ENCODE measurements around the gene CACNA1I. TPM values are rescaled to one million over a fixed set of nuclear protein-coding genes. Genes with fewer than 3 reads are reported as not detected.

The CACNA1I gene
- polyA plus RNA-seq, 3 donors, result 0.04 TPM; not detected in 2

GRCh38 chr22:39686776-39687525 is 116.4 kb downstream of the CACNA1I start:
- Histone ChIP-seq H3K4me1 (ENCODE audit: control insufficient read depth in 1 of 2, insufficient read depth in 2 of 2, low read length in 2 of 2) (no peaks in the 10 kb centered on the region), H3K27me3 (ENCODE audit: control insufficient read depth in 2 of 2, insufficient read depth in 2 of 2, low read length in 2 of 2) (peaks cover 0 to 56% of the 10 kb centered on the region in 2 donors), H3K79me2 (ENCODE audit: insufficient read depth, low read length) (no peaks in the 10 kb centered on the region), H4K20me1 (ENCODE audit: insufficient read depth, low read length) (no peaks in the 10 kb centered on the region), H3K4me2 (replicated peaks; ENCODE audit: extremely low read depth, low read length, poor library complexity, severe bottlenecking) (no peak overlapping the region), H2AFZ (ENCODE audit: insufficient read depth, low read depth, low read length, poor library complexity, severe bottlenecking) (no peak overlapping the region), H3K9me3 (replicated peaks in 1 of 2; ENCODE audit: control insufficient read depth in 1 of 2, insufficient read depth in 1 of 2, low read length in 2 of 2) (no peaks in the 10 kb centered on the region), H3K4me3 (replicated peaks in 1 of 3; ENCODE audit: low read depth in 2 of 3, low read length in 3 of 3) (no peak overlapping the region), H3K27ac (ENCODE audit: low read depth in 1 of 2, low read length in 2 of 2) (no peak overlapping the region), H3K9ac (ENCODE audit: insufficient read depth, low read length, poor library complexity, severe bottlenecking) (no peak overlapping the region), H3K36me3 (replicated peaks in 1 of 2; ENCODE audit: control insufficient read depth in 1 of 2, insufficient read depth in 2 of 2, low read length in 2 of 2) (no peaks in the 10 kb centered on the region)
- WGBS (ENCODE audit: insufficient coverage), result 84% methylated on average over 7 of the region's 17 CpGs
- H3K27me3 Mint-ChIP-seq (ENCODE audit: low read depth in 3 of 3), result peaks cover 61 to 84% (median 73%) of the 10 kb centered on the region in 3 donors
- peaks cover 0 to 3% (median 0%) of the 10 kb centered on the region in 7 donors for H3K9me3 Mint-ChIP-seq
- H3K27ac Mint-ChIP-seq, result no peak overlapping the region
- TF ChIP-seq, protein P1, sequence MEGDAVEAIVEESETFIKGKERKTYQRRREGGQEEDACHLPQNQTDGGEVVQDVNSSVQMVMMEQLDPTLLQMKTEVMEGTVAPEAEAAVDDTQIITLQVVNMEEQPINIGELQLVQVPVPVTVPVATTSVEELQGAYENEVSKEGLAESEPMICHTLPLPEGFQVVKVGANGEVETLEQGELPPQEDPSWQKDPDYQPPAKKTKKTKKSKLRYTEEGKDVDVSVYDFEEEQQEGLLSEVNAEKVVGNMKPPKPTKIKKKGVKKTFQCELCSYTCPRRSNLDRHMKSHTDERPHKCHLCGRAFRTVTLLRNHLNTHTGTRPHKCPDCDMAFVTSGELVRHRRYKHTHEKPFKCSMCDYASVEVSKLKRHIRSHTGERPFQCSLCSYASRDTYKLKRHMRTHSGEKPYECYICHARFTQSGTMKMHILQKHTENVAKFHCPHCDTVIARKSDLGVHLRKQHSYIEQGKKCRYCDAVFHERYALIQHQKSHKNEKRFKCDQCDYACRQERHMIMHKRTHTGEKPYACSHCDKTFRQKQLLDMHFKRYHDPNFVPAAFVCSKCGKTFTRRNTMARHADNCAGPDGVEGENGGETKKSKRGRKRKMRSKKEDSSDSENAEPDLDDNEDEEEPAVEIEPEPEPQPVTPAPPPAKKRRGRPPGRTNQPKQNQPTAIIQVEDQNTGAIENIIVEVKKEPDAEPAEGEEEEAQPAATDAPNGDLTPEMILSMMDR (IDR thresholded peaks at IDR 0.05), result no peak
- intact Hi-C loops (cut with micrococcal nuclease), result no loop called here
- no peaks in the 10 kb centered on the region for H3K4me1 Mint-ChIP-seq
- DNase-seq, result no peak
- peak overlapping the region in 1 of 2 donors; percentile 50 for H3K4me3 Mint-ChIP-seq
- H3K36me3 Mint-ChIP-seq, result no peaks in the 10 kb centered on the region

- intact Hi-C loops (cut with micrococcal nuclease), result no loop called here
Measured at GRCh38 chr22:39688186-39688785, 117.7 kb downstream of the CACNA1I start.

More at GRCh38 chr22:39688186-39688785, 117.7 kb downstream of the CACNA1I start:
- Histone ChIP-seq H3K4me2 (replicated peaks; ENCODE audit: extremely low read depth, low read length, poor library complexity, severe bottlenecking) (no peak overlapping the region), H3K9ac (ENCODE audit: insufficient read depth, low read length, poor library complexity, severe bottlenecking) (no peak overlapping the region), H3K27me3 (ENCODE audit: control insufficient read depth in 2 of 2, insufficient read depth in 2 of 2, low read length in 2 of 2) (peaks cover 0 to 57% of the 10 kb centered on the region in 2 donors), H3K4me1 (ENCODE audit: control insufficient read depth in 1 of 2, insufficient read depth in 2 of 2, low read length in 2 of 2) (no peaks in the 10 kb centered on the region), H2AFZ (ENCODE audit: insufficient read depth, low read depth, low read length, poor library complexity, severe bottlenecking) (no peak overlapping the region), H3K27ac (ENCODE audit: low read depth in 1 of 2, low read length in 2 of 2) (no peak overlapping the region), H4K20me1 (ENCODE audit: insufficient read depth, low read length) (no peaks in the 10 kb centered on the region), H3K79me2 (ENCODE audit: insufficient read depth, low read length) (no peaks in the 10 kb centered on the region), H3K9me3 (replicated peaks in 1 of 2; ENCODE audit: control insufficient read depth in 1 of 2, insufficient read depth in 1 of 2, low read length in 2 of 2) (no peaks in the 10 kb centered on the region), H3K36me3 (replicated peaks in 1 of 2; ENCODE audit: control insufficient read depth in 1 of 2, insufficient read depth in 2 of 2, low read length in 2 of 2) (no peaks in the 10 kb centered on the region), H3K4me3 (replicated peaks in 1 of 3; ENCODE audit: low read depth in 2 of 3, low read length in 3 of 3) (no peak overlapping the region)
- no peaks in the 10 kb centered on the region for H3K9me3 Mint-ChIP-seq
- peak overlapping the region in 1 of 2 donors; percentile 54 for H3K4me3 Mint-ChIP-seq
- no peaks in the 10 kb centered on the region for H3K4me1 Mint-ChIP-seq
- DNase-seq, result no peak
- peaks cover 61 to 79% (median 67%) of the 10 kb centered on the region in 3 donors for H3K27me3 Mint-ChIP-seq (ENCODE audit: low read depth in 3 of 3)
- H3K27ac Mint-ChIP-seq, result no peak overlapping the region
- no peaks in the 10 kb centered on the region for H3K36me3 Mint-ChIP-seq
- TF ChIP-seq, protein P1 (IDR thresholded peaks at IDR 0.05), result no peak
- 80% methylated on average over 9 of the region's 13 CpGs for WGBS (ENCODE audit: insufficient coverage)
